GM12878 (cell line): Measurements from ENCODE around the gene IMPACT. TPM values are rescaled to one million over a fixed set of nuclear protein-coding genes. Genes with fewer than 3 reads are reported as not detected.

ENCODE experiments used
- ATAC-seq: fragments of 200-7000 bp; cut with Tn5 transposase; 3 replicates; pipeline ENCODE4 v1.9.1; 2020; ENCODE audit warnings: mild to moderate bottlenecking, moderate library complexity
- BruUV-seq: library from RNA; stranded (reverse); fragments of 400-500 nt; replicated peaks from 2 replicates; lab custom pipeline; 2021; lab: Mats Ljungman, UMichigan
- CTCF ChIA-PET: fragments of 300-600 bp; sonication (Branson Sonifier 250); formaldehyde crosslinking; extraction: SDS; loops from one replicate; lab custom pipeline; 2021; ENCODE audit warnings: inconsistent platforms; lab: Yijun Ruan, JAX
- POLR2A ChIA-PET: fragments of 350-600 bp; formaldehyde crosslinking; extraction: SDS; loops from one replicate; lab custom pipeline; 2021; ENCODE audit warnings: inconsistent platforms; lab: Charles Lee
- RAD21 ChIA-PET: fragments of 300-600 bp; sonication (Branson Sonifier 250); formaldehyde crosslinking; loops from one replicate; lab custom pipeline; 2023; ENCODE audit warnings: antibody characterized with exemption; ENCODE audit not compliant: unreplicated experiment; lab: Charles Lee
- SMC1A ChIA-PET: fragments of 300-600 bp; sonication (Branson Sonifier 250); formaldehyde crosslinking; loops from one replicate; lab custom pipeline; 2023; ENCODE audit not compliant: unreplicated experiment, uncharacterized antibody; lab: Charles Lee
- DNase-seq: peaks from one replicate; pipeline ENCODE4 v3.0.0-alpha.2; 2011; ENCODE audit warnings: low read depth, low spot score
- FAIRE-seq: peaks from 3 replicates; lab custom pipeline; 2011; peaks lifted over from hg19 to GRCh38; lab: Jason Lieb, UNC
- H2AFZ ChIP-seq: 2 replicates; pipeline ENCODE4 v1.6.0; 2011; ENCODE audit warnings: low read depth, low read length, control low read depth; ENCODE audit not compliant: control insufficient read depth
- H3K27ac ChIP-seq: 2 replicates; pipeline ENCODE4 v1.5.1; 2011; ENCODE audit warnings: control low read depth; ENCODE audit not compliant: control insufficient read depth, insufficient read depth
- H3K27me3 ChIP-seq, 2 experiments: replicated peaks in 1 of 2; 2 replicates each; pipeline versions ENCODE4 v1.6.0 to v1.6.1; 2011; ENCODE audit warnings: low read length in 1 of 2; ENCODE audit not compliant: control insufficient read depth in 2 of 2, insufficient read depth in 2 of 2
- H3K36me3 ChIP-seq, 2 experiments: 2 replicates each; pipeline ENCODE4 v1.5.1; 2011; ENCODE audit warnings: low read length in 1 of 2; ENCODE audit not compliant: control insufficient read depth in 2 of 2, insufficient read depth in 2 of 2
- H3K4me1 ChIP-seq: 2 replicates; pipeline ENCODE4 v1.6.1; 2011; ENCODE audit warnings: mild to moderate bottlenecking, low read length, moderate library complexity, mixed read lengths; ENCODE audit not compliant: control insufficient read depth, insufficient read depth
- H3K4me2 ChIP-seq: 2 replicates; pipeline ENCODE4 v1.6.0; 2011; ENCODE audit warnings: control low read depth; ENCODE audit not compliant: control insufficient read depth, insufficient read depth
- H3K4me3 ChIP-seq: fragments of 200-600 bp; sonication (generic); 2 replicates; pipeline ENCODE4 v1.5.1; 2016
- H3K79me2 ChIP-seq: 2 replicates; pipeline ENCODE4 v1.6.0; 2011; ENCODE audit warnings: low read length; ENCODE audit not compliant: control insufficient read depth, insufficient read depth
- H3K9ac ChIP-seq: 2 replicates; pipeline ENCODE4 v1.8.0; 2011; ENCODE audit warnings: low read length, control low read depth, mixed read lengths; ENCODE audit not compliant: control insufficient read depth, insufficient read depth
- H3K9me3 ChIP-seq: replicated peaks from 3 replicates; pipeline ENCODE4 v1.5.1; 2011; ENCODE audit warnings: mild to moderate bottlenecking, low read length; ENCODE audit not compliant: control insufficient read depth, insufficient read depth
- H4K20me1 ChIP-seq: 2 replicates; pipeline ENCODE4 v1.6.0; 2011; ENCODE audit not compliant: control insufficient read depth, insufficient read depth
- BACH1 ChIP-seq: fragments of 450-650 bp; IDR thresholded peaks from 2 replicates; pipeline ENCODE4 v1.6.1; 2017; ENCODE audit warnings: mild to moderate bottlenecking, borderline replicate concordance
- BMI1 ChIP-seq: fragments of 450-650 bp; IDR thresholded peaks from 2 replicates; pipeline ENCODE4 v1.6.1; 2016; ENCODE audit warnings: mild to moderate bottlenecking, moderate library complexity, borderline replicate concordance
- HDAC6 ChIP-seq: fragments of 200-600 bp; sonication (generic); IDR thresholded peaks from one replicate; pipeline ENCODE4 v1.8.0; 2017; ENCODE audit warnings: antibody characterized with exemption; ENCODE audit not compliant: unreplicated experiment
- NFIC ChIP-seq: IDR thresholded peaks from 2 replicates; pipeline ENCODE4 v1.6.1; 2012; ENCODE audit warnings: low read depth, mild to moderate bottlenecking, inconsistent platforms, low read length, moderate library complexity
- NR2C1 ChIP-seq: fragments of 450-650 bp; IDR thresholded peaks from 2 replicates; pipeline ENCODE4 v1.6.1; 2017; ENCODE audit warnings: antibody characterized with exemption, mild to moderate bottlenecking, moderate library complexity
- RUNX3 ChIP-seq: IDR thresholded peaks from 2 replicates; pipeline ENCODE4 v1.6.1; 2012; ENCODE audit warnings: low read length, inconsistent platforms
- WGBS: methylation state at CpG from one replicate; pipeline ENCODE4 v1.1.6; 2016; ENCODE audit warnings: low lambda C conversion rate; ENCODE audit not compliant: insufficient replicate concordance, insufficient coverage; ENCODE audit errors: missing lambda C conversion rate; 5-methylcytosine and 5-hydroxymethylcytosine counted together
- in situ Hi-C: fragments of 300-500 bp; cut with MboI; formaldehyde crosslinking; loops from 9 replicates; pipeline ENCODE4 v1.14.3; 2018; ENCODE audit warnings: mixed read lengths
- intact Hi-C: fragments of 100-400 bp; cut with micrococcal nuclease; formaldehyde crosslinking; loops from one replicate; pipeline ENCODE4 v1.14.2; 2022; ENCODE audit not compliant: unreplicated experiment
- polyA plus RNA-seq, 11 experiments: library from polyadenylated mRNA; depleted of rRNA in 4 of 11; unstranded in 6 of 11; stranded (reverse) in 5 of 11; fragments of >200 nt; fragmentation: Nextera tagmentation in 4 of 11; fragmentation: Illumina TruSeq in 1 of 11; extraction: Ambion mirVana in 4 of 11; extraction: Trizol in 1 of 11; gene quantifications; 1 replicate in 1 of 11; 2 replicates in 10 of 11; pipeline versions ENCODE4 v1.2.1 to v1.2.3, GENCODE V29; 2011 to 2016; ENCODE audit warnings: inconsistent platforms in 2 of 11, missing spikeins in 2 of 11, low read depth in 1 of 11
- total RNA-seq, 4 experiments: library from RNA; depleted of rRNA in 3 of 4; stranded (reverse); fragments of >200 nt in 3 of 4; fragmentation: Illumina TruSeq in 1 of 4; extraction: Trizol in 1 of 4; gene quantifications; 2 replicates each; pipeline versions ENCODE4 v1.2.1 to v1.2.3, GENCODE V29; 2013 to 2021

IMPACT gene
- total and polyA plus RNA-seq, 10 of the 15 experiments (the other 5 are each of a cell fraction or from before 2014, with no cell fraction given), result 0.10 to 0.84 (median 0.53) TPM

- Histone ChIP-seq H3K4me1 (peaks cover under 1% of the 10 kb centered on the region; the same call in 1 of the 2 replicates), H3K79me2 (no peaks in the 10 kb centered on the region), H3K27me3 (peaks cover 0 to 6% of the 10 kb centered on the region in 2 experiments; a peak in 3 of 4 replicates), H3K4me3 (no peak overlapping the region), H2AFZ (no peak overlapping the region), H3K27ac (no peak overlapping the region), H3K36me3 (no peaks in the 10 kb centered on the region), H3K9ac (no peak overlapping the region), H3K9me3 (no peaks in the 10 kb centered on the region), H3K4me2 (no peak overlapping the region), H4K20me1 (no peaks in the 10 kb centered on the region; the same call in 1 of the 2 replicates)
- ChIA-PET RAD21 (interaction anchor here (1.5 to 4.1 kb wide), 3 partner anchors 126 to 240 kb away, joined by 5 to 59 read pairs (median 6); no protein-coding TSS in a partner anchor), POLR2A (no interaction called here), SMC1A (interaction anchor here (1.7 kb wide), 1 partner anchor 240 kb away, joined by 14 read pairs; no protein-coding TSS in a partner anchor), CTCF (interaction anchor here (0.6 to 8.9 kb wide), 8 partner anchors 15 to 557 kb away, joined by 3 to 129 read pairs (median 5); no protein-coding TSS in a partner anchor)
- no peak for FAIRE-seq
- no TSS peak for BruUV-seq
- no peak for DNase-seq
- intact Hi-C loops, result loop anchor here (1.0 to 10.0 kb wide), 4 partner anchors 52 to 1346 kb away; no protein-coding TSS in a partner anchor
- WGBS, result 74% methylated on average over 9 of the region's 9 CpGs
- no peak for ATAC-seq
- in situ Hi-C loops, result loop anchor here (5.0 kb wide), 3 partner anchors 129 to 309 kb away; no protein-coding TSS in a partner anchor
- TF ChIP-seq NR2C1 (no peak), BMI1 (no peak), BACH1 (no peak), HDAC6 (no peak), NFIC (no peak), RUNX3 (no peak)
These were observed 60.2 kb downstream of the IMPACT start for GRCh38 chr18:24486684-24487083.
